Ovary (tissue), 9 donors: Measurements from ENCODE around the gene SCN5A. TPM values are rescaled to one million over a fixed set of nuclear protein-coding genes. Genes with fewer than 3 reads are reported as not detected.

Source experiments
- DNase-seq, 5 donors: peaks; one replicate each; pipeline ENCODE4 v3.0.0-alpha.2; 2019 to 2020
- H3K27ac ChIP-seq, 2 donors: fragments of 200-600 bp; one replicate each; pipeline versions ENCODE4 v1.5.1 to v1.8.0; 2019 to 2022
- H3K27me3 ChIP-seq: fragments of 200-600 bp; one replicate; pipeline ENCODE4 v1.8.0; 2022
- H3K36me3 ChIP-seq: fragments of 200-600 bp; sonication (generic); one replicate; pipeline ENCODE4 v1.5.1; 2019
- H3K4me1 ChIP-seq: one replicate; pipeline ENCODE4 v1.8.1; 2013; ENCODE audit warnings: mild to moderate bottlenecking, moderate library complexity; ENCODE audit not compliant: insufficient read depth
- H3K4me3 ChIP-seq: fragments of 200-600 bp; sonication (generic); one replicate; pipeline ENCODE4 v1.5.1; 2017
- H3K9me3 ChIP-seq, 2 donors: fragments of 200-600 bp in 1 of 2; sonication (generic) in 1 of 2; one replicate each; pipeline versions ENCODE4 v1.5.1 to v1.8.1; 2013 to 2019; ENCODE audit warnings: mild to moderate bottlenecking in 1 of 2, moderate library complexity in 1 of 2
- EP300 ChIP-seq: sonication (generic); formaldehyde crosslinking; IDR thresholded peaks from one replicate; pipeline ENCODE4 v1.6.1; 2017; ENCODE audit warnings: antibody characterized with exemption
- POLR2A ChIP-seq: fragments of 450-650 bp; IDR thresholded peaks from one replicate; pipeline ENCODE4 v1.6.1; 2017; ENCODE audit warnings: antibody characterized with exemption, mild to moderate bottlenecking, moderate library complexity
- WGBS, 3 donors: extraction: QIAGEN DNeasy Blood & Tissue Kit in 1 of 3; methylation state at CpG; one replicate each; pipeline versions ENCODE4 v1.1.5 to v1.1.7; 2013 to 2017; 5-methylcytosine and 5-hydroxymethylcytosine counted together
- intact Hi-C, 4 donors: fragments of 100-400 bp; cut with DNase I; formaldehyde crosslinking; loops; one replicate each; pipeline versions ENCODE4 v1.11.0 to v1.15.1; 2022 to 2023
- polyA plus RNA-seq, 2 donors: library from polyadenylated mRNA; stranded (reverse); fragments of 200-250 nt in 1 of 2; fragments of 350-450 nt in 1 of 2; fragmentation: Illumina TruSeq in 1 of 2; extraction: RNeasy Lipid Tissue Mini Kit (QIAGEN cat#74804) in 1 of 2; gene quantifications; one replicate each; pipeline ENCODE4 v1.2.3, GENCODE V29; 2013 to 2014
- total RNA-seq, 7 donors: library from RNA; depleted of rRNA in 2 of 7; stranded (reverse); fragments of >200 nt in 2 of 7; fragmentation: NEBNext Ultra II Directional in 3 of 7; extraction: Animal tissue kit (Norgen Biotek cat#: 25700) in 3 of 7; gene quantifications; one replicate each; pipeline versions ENCODE4 v1.1.0 to v1.2.4, GENCODE V29; 2016 to 2023
- TF ChIP-seq, protein P1 (sequence below), 3 donors: fragments of 450-650 bp in 2 of 3; fragments of 200-600 bp in 1 of 3; IDR thresholded peaks; one replicate each; pipeline versions ENCODE4 v1.5.1 to v1.8.0; 2016 to 2022; ENCODE audit warnings: antibody characterized with exemption in 3 of 3, mild to moderate bottlenecking in 1 of 3
- donor health status: DM: no; HTN: no; CAD: no; lungs with moderate emphysema.
- donor health status: DM: no; HTN: no; CAD: no.
- donor health status: Bipolar disorder and iron deficiency.
- donor health status: DM: yes; HTN: yes; CAD: no.
- donor health status: DM: no; HTN: no; CAD: no.
- donor health status: DM: yes; HTN: yes; CAD: no.

Gene SCN5A
- total and polyA plus RNA-seq, 9 donors, result 0.67 to 4.7 (median 2.1) TPM

DNA sequence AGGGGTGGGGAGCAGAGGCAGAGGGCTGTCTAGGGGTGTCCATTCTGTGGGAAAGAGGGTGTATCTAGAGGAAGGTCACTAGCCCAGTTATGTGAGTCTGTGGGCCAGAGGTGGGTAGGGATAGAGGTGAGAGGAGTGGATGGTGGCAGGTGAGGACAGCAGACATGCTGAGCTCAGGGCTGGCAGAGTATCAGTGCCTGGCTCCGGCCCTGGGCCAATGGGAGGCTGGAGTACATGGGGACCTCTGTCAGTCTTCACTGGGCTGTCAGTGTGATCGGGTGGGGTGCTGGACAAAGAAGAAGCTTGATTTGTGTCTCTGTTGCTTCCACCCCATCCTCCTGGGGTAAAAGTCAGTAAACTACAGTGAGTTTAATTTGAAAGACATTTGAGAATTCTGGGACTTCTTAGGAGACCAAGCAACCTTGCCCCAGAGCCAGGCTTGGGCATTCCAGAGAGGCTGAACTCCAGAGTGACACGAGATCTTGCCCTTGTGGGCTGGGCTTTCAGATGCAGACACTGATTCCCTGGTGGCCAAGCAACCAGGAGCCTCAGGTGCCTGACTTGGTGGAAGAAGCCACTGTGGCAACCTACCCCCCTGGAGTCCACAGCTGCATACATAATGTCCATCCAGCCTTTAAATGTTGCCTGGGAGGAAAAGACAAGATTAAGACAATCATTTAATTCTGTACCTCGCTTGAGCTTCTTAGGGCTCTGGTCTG is 92.7 kb downstream of the SCN5A start:
- DNase-seq, result no peak
- H3K36me3 ChIP-seq, result no peaks in the 10 kb centered on the region
- WGBS, 3 donors, result 62 to 90% (median 89%) methylated on average over 4 of the region's 4 CpGs

GRCh38 chr3:38555926-38556325 is 93.6 kb downstream of the SCN5A start:
- 94 to 100% (median 97%) methylated on average over 2 of the region's 2 CpGs for WGBS, 3 donors
- TF ChIP-seq, protein P1, sequence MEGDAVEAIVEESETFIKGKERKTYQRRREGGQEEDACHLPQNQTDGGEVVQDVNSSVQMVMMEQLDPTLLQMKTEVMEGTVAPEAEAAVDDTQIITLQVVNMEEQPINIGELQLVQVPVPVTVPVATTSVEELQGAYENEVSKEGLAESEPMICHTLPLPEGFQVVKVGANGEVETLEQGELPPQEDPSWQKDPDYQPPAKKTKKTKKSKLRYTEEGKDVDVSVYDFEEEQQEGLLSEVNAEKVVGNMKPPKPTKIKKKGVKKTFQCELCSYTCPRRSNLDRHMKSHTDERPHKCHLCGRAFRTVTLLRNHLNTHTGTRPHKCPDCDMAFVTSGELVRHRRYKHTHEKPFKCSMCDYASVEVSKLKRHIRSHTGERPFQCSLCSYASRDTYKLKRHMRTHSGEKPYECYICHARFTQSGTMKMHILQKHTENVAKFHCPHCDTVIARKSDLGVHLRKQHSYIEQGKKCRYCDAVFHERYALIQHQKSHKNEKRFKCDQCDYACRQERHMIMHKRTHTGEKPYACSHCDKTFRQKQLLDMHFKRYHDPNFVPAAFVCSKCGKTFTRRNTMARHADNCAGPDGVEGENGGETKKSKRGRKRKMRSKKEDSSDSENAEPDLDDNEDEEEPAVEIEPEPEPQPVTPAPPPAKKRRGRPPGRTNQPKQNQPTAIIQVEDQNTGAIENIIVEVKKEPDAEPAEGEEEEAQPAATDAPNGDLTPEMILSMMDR (IDR thresholded peaks at IDR 0.05), result no peak
- TF ChIP-seq EP300 (no peak), POLR2A (no peak)
- no peaks in the 10 kb centered on the region for H3K9me3 ChIP-seq
- H3K27ac ChIP-seq, result no peak overlapping the region
- no peaks in the 10 kb centered on the region for H3K27me3 ChIP-seq
- intact Hi-C loops, result no loop called here
- DNase-seq, result no peak
- H3K4me3 ChIP-seq, result no peak overlapping the region
- H3K36me3 ChIP-seq, result no peaks in the 10 kb centered on the region
- H3K4me1 ChIP-seq, result no peaks in the 10 kb centered on the region

More for the DNA sequence above, 92.7 kb downstream of the SCN5A start:
- intact Hi-C loops, result no loop called here
- Histone ChIP-seq H3K9me3 (no peaks in the 10 kb centered on the region), H3K4me1 (no peaks in the 10 kb centered on the region), H3K27me3 (no peaks in the 10 kb centered on the region), H3K27ac (no peak overlapping the region), H3K4me3 (no peak overlapping the region)
- TF ChIP-seq POLR2A, result no peak
- no peak for TF ChIP-seq EP300
- TF ChIP-seq, protein P1 (IDR thresholded peaks at IDR 0.05), result no peak

DNA sequence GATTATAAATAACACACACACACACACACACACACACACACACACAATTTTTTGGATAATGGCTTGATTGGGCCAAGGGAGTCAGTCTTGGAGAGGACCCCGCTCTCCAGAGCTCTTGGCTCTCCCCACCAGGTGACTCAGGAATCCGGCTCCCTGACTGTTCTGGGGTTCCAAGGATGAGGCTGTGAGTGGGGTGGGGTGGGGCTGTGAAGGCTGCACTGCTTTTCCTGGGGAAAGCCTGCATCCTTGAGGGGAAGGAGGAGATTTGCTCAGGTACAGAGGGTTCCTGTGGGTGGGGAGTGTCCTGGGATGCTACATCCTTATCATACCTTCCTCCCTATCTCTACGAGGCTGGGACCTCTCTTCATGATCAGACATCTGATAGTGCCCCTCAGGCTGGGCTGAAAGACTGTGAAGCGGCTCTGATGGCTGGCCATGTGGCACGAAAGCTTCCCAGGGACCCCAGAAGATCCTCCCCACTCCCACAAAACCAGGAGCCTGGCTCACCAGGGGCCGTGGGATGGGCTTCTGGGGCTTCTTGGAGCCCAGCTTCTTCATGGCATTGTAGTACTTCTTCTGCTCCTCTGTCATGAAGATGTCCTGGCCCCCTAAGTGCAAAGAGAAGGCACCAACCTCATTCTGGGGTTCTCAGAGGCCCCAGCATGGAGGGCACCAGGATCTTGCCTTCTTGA is 94.2 kb downstream of the SCN5A start:
- 87 to 91% (median 87%) methylated on average over 6 of the region's 6 CpGs for WGBS, 3 donors
- Histone ChIP-seq H3K27me3 (no peaks in the 10 kb centered on the region), H3K27ac (no peak overlapping the region), H3K4me1 (no peaks in the 10 kb centered on the region), H3K36me3 (no peaks in the 10 kb centered on the region), H3K4me3 (no peak overlapping the region), H3K9me3 (no peaks in the 10 kb centered on the region)
- intact Hi-C loops, result no loop called here
- no peak for DNase-seq
- TF ChIP-seq POLR2A (no peak), EP300 (no peak)
- TF ChIP-seq, protein P1 (IDR thresholded peaks at IDR 0.05), result no peak

GRCh38 chr3:38554127-38554827 is 95.2 kb downstream of the SCN5A start:
- Histone ChIP-seq H3K4me3 (no peak overlapping the region), H3K27ac (no peak overlapping the region), H3K36me3 (no peaks in the 10 kb centered on the region), H3K9me3 (no peaks in the 10 kb centered on the region), H3K4me1 (no peaks in the 10 kb centered on the region), H3K27me3 (no peaks in the 10 kb centered on the region)
- DNase-seq, result no peak
- intact Hi-C loops, result no loop called here
- TF ChIP-seq EP300 (no peak), POLR2A (no peak)
- TF ChIP-seq, protein P1 (IDR thresholded peaks at IDR 0.05), result no peak
- WGBS, 3 donors, result 89 to 95% (median 94%) methylated on average over 8 of the region's 8 CpGs
